OCI-LY7 (cell line): ENCODE results near the gene GPRC5D.

Experiments used
- CTCF ChIP-seq: fragments of 200-600 bp; sonication (generic); conservative IDR thresholded peaks from 2 replicates; pipeline ENCODE4 v1.5.1; 2014; ENCODE audit warnings: mild to moderate bottlenecking, antibody characterized with exemption, low read length, moderate library complexity, mixed read lengths
- EZH2phosphoT487 ChIP-seq: fragments of 200-600 bp; sonication (generic); IDR thresholded peaks from 2 replicates; pipeline ENCODE4 v1.6.1; 2018; ENCODE audit warnings: low read depth, borderline replicate concordance, mild to moderate bottlenecking, mixed run types, antibody characterized with exemption, low read length, moderate library complexity, mixed read lengths

- TF ChIP-seq CTCF (no peak), EZH2phosphoT487 (no peak)
Measured at GRCh38 chr12:12926571-12927071, 25.3 kb downstream of the GPRC5D start.
